Lower leg skin (tissue), 4 donors: ENCODE measurements around the gene BID. TPM values are rescaled to one million over a fixed set of nuclear protein-coding genes. Genes with fewer than 3 reads are reported as not detected.

Experiments used
- DNase-seq, 2 donors: peaks; one replicate each; pipeline ENCODE4 v3.0.0-alpha.2; 2019; ENCODE audit warnings: low spot score in 2 of 2
- H3K4me3 ChIP-seq: fragments of 200-600 bp; sonication (generic); 2 replicates; pipeline ENCODE4 v1.5.1; 2017; ENCODE audit warnings: mild to moderate bottlenecking, low read depth; ENCODE audit not compliant: poor library complexity, severe bottlenecking
- CTCF ChIP-seq, 3 donors: fragments of 450-650 bp; IDR thresholded peaks; one replicate each; pipeline ENCODE4 v1.5.1; 2016; ENCODE audit warnings: antibody characterized with exemption in 3 of 3, mild to moderate bottlenecking in 3 of 3, moderate library complexity in 2 of 3
- POLR2A ChIP-seq, 2 donors: fragments of 450-650 bp; IDR thresholded peaks; one replicate each; pipeline ENCODE4 v1.6.1; 2016 to 2017; ENCODE audit warnings: antibody characterized with exemption in 2 of 2, mild to moderate bottlenecking in 1 of 2, moderate library complexity in 1 of 2
- WGBS, 2 donors: methylation state at CpG; one replicate each; pipeline ENCODE4 v1.1.5; 2018; 5-methylcytosine and 5-hydroxymethylcytosine counted together
- intact Hi-C: fragments of 100-400 bp; cut with DNase I; formaldehyde crosslinking; loops from one replicate; pipeline ENCODE4 v1.15.0; 2023; ENCODE audit warnings: low total_unique reads
- total RNA-seq, 4 donors: library from RNA; depleted of rRNA; stranded (reverse); fragments of >200 nt; gene quantifications; one replicate each; pipeline ENCODE4 v1.1.0, GENCODE V29; 2016

BID gene
- total RNA-seq, 4 donors from 2014 or later: 5.4 to 22.6 (median 15.2) TPM

- DNase-seq: no peak
- no peak for TF ChIP-seq CTCF (IDR thresholded peaks at IDR 0.05)
- TF ChIP-seq POLR2A (IDR thresholded peaks at IDR 0.05): no peak
- 64 to 80% methylated on average over 20 of the region's 20 CpGs for WGBS, 2 donors
- intact Hi-C loops: no loop called here
- H3K4me3 ChIP-seq: no peak overlapping the region
These were observed 29.5 kb upstream of the BID start for GRCh38 chr22:17803609-17804270.

GRCh38 chr22:17802822-17803221 lies 28.6 kb upstream of the BID start:
- WGBS, 2 donors: 74 to 77% methylated on average over 2 of the region's 2 CpGs
- no peak overlapping the region for H3K4me3 ChIP-seq
- DNase-seq: no peak
- TF ChIP-seq CTCF (IDR thresholded peaks at IDR 0.05) (no peak), POLR2A (IDR thresholded peaks at IDR 0.05) (no peak)
- intact Hi-C loops: no loop called here

- H3K4me3 ChIP-seq: no peak overlapping the region
- WGBS, 2 donors: 90 to 93% methylated on average over 10 of the region's 10 CpGs
- TF ChIP-seq POLR2A (IDR thresholded peaks at IDR 0.05) (no peak), CTCF (IDR thresholded peaks at IDR 0.05) (no peak)
- intact Hi-C loops: no loop called here
- no peak for DNase-seq
These were observed 28.1 kb upstream of the BID start for GRCh38 chr22:17802411-17802810.

- no peak for TF ChIP-seq POLR2A (IDR thresholded peaks at IDR 0.05)
- no peak for TF ChIP-seq CTCF (IDR thresholded peaks at IDR 0.05)
- no peak overlapping the region for H3K4me3 ChIP-seq
- no peak for DNase-seq
- intact Hi-C loops: no loop called here
- 85 to 87% methylated on average over 23 of the region's 23 CpGs for WGBS, 2 donors
These were observed 23.7 kb upstream of the BID start for GRCh38 chr22:17797721-17798559.

- no peak overlapping the region for H3K4me3 ChIP-seq
- WGBS, 2 donors: 91 to 92% methylated on average over 5 of the region's 5 CpGs
- TF ChIP-seq CTCF (IDR thresholded peaks at IDR 0.05) (no peak), POLR2A (IDR thresholded peaks at IDR 0.05) (no peak)
- intact Hi-C loops: no loop called here
- no peak for DNase-seq
These were observed 22.4 kb upstream of the BID start for GRCh38 chr22:17796695-17797094.
